Thyroid gland (tissue), 4 donors: ENCODE measurements around the gene CDYL2.

Experiments used
- POLR2A ChIP-seq, 2 donors: fragments of 450-650 bp; IDR thresholded peaks; one replicate each; pipeline ENCODE4 v1.6.1; 2017; ENCODE audit warnings: antibody characterized with exemption in 2 of 2, mild to moderate bottlenecking in 2 of 2, moderate library complexity in 1 of 2
- TF ChIP-seq, protein P1 (sequence below), 6 experiments: fragments of 200-600 bp in 3 of 6; fragments of 450-650 bp in 3 of 6; sonication (generic) in 3 of 6; IDR thresholded peaks; one replicate each; pipeline ENCODE4 v1.5.1; 2016 to 2019; ENCODE audit warnings: antibody characterized with exemption in 6 of 6, mild to moderate bottlenecking in 2 of 6, inconsistent platforms in 1 of 6, moderate library complexity in 1 of 6

DNA sequence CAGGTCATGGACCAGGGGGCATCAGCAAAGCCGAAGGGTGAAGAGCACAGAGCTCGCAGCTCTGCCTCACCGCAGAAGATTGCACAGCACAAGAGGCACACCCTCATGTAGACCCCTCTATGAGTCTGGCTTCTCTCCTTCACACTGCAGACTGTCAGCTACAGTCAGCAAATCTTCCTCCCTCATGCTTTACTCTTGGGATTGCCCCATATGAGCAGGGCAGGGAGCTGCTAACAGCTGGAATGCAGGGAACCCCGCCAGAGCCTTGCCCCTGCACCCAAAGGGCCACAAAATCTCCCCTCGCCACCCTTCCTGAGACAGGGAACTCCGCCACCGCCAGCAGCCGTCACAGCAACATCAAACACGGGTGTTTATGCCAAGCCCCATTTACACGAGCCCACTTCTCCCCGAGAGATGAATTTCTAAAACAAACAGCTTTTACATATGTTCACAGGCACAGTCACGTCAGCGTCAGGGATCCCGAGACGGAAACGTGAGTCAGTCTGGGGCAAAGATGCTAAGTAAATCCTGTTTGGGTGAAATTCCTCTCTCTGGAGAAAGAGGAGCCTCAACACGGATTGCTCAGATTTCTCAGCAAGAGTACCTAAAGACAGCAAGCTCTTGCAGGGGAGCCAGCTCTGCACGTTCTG is 121.9 kb downstream of the CDYL2 start:
- TF ChIP-seq, protein P1, sequence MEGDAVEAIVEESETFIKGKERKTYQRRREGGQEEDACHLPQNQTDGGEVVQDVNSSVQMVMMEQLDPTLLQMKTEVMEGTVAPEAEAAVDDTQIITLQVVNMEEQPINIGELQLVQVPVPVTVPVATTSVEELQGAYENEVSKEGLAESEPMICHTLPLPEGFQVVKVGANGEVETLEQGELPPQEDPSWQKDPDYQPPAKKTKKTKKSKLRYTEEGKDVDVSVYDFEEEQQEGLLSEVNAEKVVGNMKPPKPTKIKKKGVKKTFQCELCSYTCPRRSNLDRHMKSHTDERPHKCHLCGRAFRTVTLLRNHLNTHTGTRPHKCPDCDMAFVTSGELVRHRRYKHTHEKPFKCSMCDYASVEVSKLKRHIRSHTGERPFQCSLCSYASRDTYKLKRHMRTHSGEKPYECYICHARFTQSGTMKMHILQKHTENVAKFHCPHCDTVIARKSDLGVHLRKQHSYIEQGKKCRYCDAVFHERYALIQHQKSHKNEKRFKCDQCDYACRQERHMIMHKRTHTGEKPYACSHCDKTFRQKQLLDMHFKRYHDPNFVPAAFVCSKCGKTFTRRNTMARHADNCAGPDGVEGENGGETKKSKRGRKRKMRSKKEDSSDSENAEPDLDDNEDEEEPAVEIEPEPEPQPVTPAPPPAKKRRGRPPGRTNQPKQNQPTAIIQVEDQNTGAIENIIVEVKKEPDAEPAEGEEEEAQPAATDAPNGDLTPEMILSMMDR (IDR thresholded peaks at IDR 0.05) = no peak
- no peak for TF ChIP-seq POLR2A (IDR thresholded peaks at IDR 0.05)
